Epithelial cell of esophagus (primary cell): ENCODE results near the gene ABCB4.
A peak's percentile ranks its signal among the peaks of the same experiment; 100 is the strongest.

Source experiments
- DNase-seq: peaks from one replicate; pipeline ENCODE4 v3.0.0; 2010; ENCODE audit warnings: low read depth
- H3K4me3 ChIP-seq: 2 replicates; pipeline ENCODE4 v1.5.1; 2011; ENCODE audit warnings: mild to moderate bottlenecking, low read length, control low read depth
- TF ChIP-seq, protein P1 (sequence below): IDR thresholded peaks from 2 replicates; pipeline ENCODE4 v1.5.1; 2011; ENCODE audit warnings: low read depth, mild to moderate bottlenecking, low read length, control low read depth, inconsistent platforms; ENCODE audit not compliant: insufficient read depth; ENCODE audit errors: missing control alignments

The ABCB4 gene

DNA sequence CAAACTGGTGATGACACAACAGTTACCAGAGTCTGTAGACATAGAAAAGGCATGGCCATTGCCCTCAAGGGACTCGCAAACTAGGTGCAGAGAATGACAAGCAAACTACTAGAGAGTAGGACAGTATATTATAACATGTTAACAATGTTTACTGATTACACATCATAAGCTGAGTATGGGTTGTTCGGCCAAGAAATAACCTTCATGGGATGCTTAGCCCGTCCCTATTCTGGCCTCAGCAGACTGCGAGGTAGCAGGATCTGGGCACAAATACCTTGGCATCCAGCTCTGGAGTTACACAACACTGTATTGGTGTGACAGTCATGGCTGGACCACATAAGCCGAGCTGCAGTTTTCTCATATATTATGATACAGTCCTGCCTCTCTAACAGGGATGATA lies 51.4 kb downstream of the ABCB4 start:
- TF ChIP-seq, protein P1, sequence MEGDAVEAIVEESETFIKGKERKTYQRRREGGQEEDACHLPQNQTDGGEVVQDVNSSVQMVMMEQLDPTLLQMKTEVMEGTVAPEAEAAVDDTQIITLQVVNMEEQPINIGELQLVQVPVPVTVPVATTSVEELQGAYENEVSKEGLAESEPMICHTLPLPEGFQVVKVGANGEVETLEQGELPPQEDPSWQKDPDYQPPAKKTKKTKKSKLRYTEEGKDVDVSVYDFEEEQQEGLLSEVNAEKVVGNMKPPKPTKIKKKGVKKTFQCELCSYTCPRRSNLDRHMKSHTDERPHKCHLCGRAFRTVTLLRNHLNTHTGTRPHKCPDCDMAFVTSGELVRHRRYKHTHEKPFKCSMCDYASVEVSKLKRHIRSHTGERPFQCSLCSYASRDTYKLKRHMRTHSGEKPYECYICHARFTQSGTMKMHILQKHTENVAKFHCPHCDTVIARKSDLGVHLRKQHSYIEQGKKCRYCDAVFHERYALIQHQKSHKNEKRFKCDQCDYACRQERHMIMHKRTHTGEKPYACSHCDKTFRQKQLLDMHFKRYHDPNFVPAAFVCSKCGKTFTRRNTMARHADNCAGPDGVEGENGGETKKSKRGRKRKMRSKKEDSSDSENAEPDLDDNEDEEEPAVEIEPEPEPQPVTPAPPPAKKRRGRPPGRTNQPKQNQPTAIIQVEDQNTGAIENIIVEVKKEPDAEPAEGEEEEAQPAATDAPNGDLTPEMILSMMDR, result no peak
- no peak for DNase-seq
- H3K4me3 ChIP-seq, result no peak overlapping the region

DNA sequence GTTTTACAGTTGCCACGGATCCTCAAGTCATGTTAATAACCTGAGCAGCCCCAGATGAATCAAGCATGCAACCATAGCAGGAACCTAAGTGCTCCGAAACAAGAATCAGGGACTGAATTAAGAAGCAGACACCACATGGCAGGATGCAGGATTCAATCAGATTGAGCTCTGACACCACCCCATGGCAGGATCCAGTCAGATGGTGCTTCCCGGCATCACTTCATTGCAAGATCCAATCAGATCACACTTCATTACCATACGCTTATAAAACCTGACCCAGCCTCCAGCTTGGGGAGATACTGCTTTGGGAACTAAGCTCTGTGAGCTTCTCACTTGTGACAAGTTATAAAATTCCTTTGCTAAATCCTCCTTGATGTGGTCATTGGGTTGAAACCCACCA lies 55.3 kb downstream of the ABCB4 start:
- H3K4me3 ChIP-seq, result no peak overlapping the region
- DNase-seq, result no peak
- TF ChIP-seq, protein P1, result no peak

DNA sequence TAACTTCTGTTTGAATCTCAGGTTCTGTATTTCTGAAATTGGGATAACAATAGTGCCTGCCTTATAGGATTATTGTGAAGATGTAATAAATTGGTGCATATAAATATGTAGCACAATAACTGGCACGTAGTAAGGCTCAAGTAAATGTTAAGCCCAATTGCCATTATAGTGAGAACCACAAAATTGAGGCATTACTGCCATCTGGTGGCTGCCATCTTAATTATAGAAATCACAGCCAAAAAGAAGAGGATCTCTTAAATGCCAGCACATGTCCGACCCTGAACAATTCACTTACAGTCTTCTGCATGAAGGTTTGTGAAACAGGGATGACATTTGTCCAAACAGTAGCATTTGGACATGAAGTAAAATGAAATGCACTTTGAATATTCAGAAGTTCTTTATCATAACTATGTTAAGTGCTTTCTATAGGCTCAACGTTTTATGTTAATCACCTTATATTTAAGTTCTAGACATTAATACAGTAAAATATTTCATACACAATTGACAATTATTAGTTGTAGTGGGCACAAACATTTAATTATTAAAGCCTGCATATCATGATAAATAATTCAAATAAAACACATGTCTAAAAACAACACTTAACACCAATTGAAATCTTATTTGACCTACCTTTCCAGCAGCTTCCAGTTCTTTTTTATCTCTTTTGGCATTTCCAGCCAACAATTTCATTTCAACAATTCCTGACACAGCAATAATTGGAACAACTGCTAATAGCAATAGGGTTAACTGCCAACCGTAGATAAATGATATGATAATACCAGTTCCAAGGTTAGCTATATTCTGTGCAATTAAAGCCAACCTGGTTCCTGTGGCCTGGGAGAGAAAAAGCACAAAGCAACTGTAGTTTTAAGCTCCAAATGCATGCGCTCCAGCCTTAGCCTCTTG lies 58.5 kb downstream of the ABCB4 start:
- peak; percentile 73 for DNase-seq
- TF ChIP-seq, protein P1, result peak; percentile 66
- H3K4me3 ChIP-seq, result no peak overlapping the region

DNA sequence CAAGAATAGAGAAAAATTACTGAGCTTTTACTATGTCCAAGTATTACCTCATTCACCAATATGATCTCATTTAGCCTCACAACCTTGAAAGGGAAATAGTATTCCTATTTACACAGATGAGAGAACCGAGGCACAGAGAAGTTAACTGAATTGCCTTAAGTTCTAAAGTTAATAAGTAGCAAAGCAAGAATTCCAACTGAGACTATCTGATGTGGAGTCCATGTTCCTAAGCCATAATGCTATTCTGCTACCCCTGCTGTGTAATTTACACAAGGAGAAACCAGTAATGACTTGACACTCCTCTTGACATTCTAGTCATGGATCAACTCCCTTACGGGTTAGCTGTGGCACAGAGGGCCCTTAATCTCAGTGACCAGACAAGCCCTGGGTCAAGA lies 60.7 kb downstream of the ABCB4 start:
- TF ChIP-seq, protein P1, result no peak
- DNase-seq, result peak; percentile 11
- H3K4me3 ChIP-seq, result no peak overlapping the region

DNA sequence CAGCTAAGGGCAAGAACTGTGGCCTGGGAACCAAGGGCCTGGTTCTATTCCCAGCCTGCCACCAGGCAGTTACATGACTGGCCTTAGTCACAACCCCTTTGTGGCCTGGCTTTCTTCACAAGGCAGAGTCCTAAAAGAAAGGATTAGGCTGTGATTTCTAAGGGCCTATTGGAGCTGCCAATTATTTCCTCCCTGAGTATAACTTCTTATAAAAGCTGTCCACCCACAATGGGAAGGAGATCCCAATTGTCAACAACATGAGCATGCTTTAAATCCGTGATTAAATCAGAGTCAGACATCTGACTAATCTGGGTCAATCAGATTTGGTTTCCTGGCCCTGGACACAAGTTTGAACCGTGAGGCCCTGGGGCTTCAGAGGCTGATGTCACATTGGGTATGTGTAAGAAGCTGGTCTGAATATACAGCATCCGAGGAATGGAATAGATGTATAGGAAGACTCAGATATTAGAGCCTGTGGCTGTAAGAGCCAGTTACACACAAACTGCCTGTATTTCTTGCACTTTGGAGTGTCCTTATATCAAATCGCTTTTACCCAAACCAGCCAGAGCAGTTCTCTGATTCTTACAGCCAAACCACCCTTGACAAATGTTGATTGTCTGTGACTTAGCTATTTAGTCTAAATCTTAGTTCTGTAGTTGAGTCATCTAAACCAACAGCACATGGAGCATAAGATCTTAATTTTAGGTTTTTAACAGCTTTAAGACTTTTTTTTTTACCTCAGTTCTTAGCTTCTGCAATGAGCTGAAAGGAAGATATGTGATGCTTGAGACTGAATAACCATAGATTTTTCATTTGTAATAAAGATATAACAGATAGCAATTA lies 61.3 kb downstream of the ABCB4 start:
- no peak overlapping the region for H3K4me3 ChIP-seq
- TF ChIP-seq, protein P1, result no peak
- DNase-seq, result peak; percentile 84

DNA sequence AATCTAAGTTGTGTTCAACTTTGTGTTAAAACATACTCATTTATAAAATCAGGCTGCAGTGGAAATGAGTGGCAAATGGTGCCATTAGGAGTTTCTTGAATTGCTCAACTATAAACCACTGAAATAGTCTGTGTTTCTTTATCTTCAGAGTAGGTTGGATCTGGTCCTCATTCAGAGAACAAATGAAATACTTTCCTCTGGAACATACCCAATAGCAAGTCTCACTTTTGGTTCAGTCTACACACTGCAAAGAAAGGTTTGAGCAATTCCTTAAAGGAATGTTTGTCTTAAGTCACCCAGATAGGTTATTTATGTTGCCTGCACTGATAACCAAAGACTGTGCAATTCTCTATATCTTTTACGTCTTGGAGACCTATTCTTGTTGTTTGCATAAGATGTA lies 62.5 kb downstream of the ABCB4 start:
- TF ChIP-seq, protein P1, result no peak
- H3K4me3 ChIP-seq, result no peak overlapping the region
- DNase-seq, result no peak
